Measurements from ENCODE around the gene KCNK10. TPM values are rescaled to one million over a fixed set of nuclear protein-coding genes. Genes with fewer than 3 reads are reported as not detected.

Gene KCNK10
- total RNA-seq, result 18.9 TPM

- peak; percentile 42 for DNase-seq
These were observed at the start of gene KCNK10 for GRCh38 chr14:88323086-88323522. KCNK10 (minus strand) TSS chr14:88323269; CDS start chr14:88322798, 471 bp downstream.

GRCh38 chr14:88369496-88369895, 46.4 kb upstream of the KCNK10 start:
- DNase-seq, result no peak

DNA sequence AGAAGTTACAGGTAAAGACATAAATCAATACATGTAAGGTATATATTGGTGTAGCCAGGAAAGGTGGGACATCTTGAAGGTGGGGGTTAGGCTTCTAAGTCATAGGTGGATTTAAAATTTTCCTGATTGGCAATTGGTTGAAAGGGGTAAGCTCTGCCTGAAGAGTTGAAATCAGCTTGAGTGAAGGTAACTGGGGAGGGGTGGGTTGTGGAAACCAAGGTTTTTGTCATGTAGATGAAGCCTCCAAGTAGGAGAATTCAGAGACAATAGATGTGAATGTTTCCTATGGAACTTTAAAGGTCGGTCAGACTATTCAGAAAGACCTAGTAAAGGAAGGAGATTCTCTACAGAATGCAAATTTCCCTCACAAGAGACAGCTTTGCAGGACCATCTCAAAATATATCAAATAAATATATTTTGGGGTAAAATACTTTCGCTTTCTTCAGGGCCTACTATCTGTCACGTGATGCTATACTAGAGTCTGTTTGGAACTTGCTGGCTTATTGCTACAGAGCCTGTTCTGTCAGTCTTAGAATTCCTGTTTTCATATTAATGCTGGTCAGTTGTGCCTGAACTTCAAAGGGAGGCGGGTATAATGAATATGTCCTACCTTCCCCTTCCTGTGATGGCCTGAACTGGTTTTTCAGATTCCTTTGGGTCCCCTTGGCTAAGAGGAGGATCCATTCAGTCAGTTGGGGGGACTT, 41.8 kb upstream of the KCNK10 start:
- DNase-seq, result no peak

DNA sequence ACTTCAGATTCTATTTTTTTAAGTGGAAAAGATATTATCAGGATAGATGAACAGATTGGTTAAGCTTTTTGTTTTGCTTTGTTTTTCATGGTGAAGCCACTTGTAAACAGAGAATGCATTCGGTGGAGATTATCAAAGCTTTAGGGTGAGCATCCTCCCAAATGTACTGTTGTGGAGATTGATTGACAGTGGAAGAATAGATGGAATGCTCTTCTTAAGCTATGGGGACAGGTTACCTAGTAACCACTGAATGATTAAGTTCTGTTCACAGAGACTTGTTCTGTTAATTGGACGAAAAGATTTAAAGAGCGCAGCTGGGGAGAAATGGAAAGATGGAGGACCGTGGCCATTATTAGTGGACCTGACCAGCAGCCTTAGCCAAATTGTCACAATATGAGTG, 40.6 kb upstream of the KCNK10 start:
- DNase-seq, result no peak

DNA sequence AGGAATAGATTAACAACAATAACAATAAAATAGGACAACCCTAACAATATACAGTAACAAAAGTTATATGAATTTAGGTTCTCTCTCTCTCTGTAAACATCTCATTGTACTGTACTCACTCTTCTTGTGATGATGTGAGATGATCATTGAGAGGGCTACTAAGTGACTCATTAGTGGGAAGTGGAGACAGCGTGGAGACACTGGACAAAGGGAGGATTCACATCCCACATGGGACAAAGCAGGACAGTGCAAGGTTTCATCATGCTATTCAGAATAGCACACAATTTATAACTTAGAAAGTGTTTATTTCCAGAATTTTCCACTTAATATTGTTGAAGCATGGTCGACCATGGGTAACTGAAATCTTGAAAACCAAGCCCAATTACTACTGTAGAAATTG, 36.4 kb upstream of the KCNK10 start:
- DNase-seq, result no peak

DNA sequence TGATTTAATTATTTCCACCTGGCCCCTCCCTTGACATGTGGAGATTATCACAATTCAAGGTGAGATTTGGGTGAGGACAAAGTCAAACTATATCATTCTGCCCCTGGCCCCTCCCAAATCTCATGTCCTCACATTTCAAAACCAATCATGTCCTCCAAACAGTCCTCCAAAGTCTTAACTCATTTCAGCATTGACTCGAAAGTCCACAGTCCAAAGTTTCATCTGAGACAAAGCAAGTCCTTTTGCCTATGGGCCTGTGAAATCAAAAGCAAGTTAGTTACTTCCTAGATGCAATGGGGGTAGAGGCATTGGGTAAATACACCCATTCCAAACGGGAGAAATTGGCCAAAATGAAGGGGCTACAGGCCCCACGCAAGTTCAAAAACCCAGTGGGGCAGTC, 31.3 kb upstream of the KCNK10 start:
- DNase-seq, result no peak

GRCh38 chr14:88352698-88353097, 29.6 kb upstream of the KCNK10 start:
- DNase-seq, result no peak

GRCh38 chr14:88351966-88352691, 29.1 kb upstream of the KCNK10 start:
- no peak for DNase-seq

DNA sequence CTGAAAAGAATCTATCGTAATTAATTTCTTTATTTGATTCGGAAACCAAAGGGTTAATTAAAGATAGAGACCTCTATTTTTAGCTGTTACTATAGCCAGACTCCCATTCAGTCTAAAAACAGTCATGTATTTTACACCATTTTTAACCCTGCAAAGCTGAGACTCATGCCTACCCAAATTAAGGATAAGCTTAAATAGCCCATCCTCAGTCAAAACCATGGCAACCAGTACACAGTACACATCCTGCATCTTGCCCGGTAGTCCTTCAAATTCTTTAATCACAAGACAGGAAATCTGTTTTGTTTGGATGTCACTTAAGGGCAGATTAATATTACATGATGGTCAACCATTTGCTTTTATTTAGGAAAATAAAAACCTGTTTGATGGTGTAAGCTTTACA, 25.5 kb upstream of the KCNK10 start:
- no peak for DNase-seq

DNA sequence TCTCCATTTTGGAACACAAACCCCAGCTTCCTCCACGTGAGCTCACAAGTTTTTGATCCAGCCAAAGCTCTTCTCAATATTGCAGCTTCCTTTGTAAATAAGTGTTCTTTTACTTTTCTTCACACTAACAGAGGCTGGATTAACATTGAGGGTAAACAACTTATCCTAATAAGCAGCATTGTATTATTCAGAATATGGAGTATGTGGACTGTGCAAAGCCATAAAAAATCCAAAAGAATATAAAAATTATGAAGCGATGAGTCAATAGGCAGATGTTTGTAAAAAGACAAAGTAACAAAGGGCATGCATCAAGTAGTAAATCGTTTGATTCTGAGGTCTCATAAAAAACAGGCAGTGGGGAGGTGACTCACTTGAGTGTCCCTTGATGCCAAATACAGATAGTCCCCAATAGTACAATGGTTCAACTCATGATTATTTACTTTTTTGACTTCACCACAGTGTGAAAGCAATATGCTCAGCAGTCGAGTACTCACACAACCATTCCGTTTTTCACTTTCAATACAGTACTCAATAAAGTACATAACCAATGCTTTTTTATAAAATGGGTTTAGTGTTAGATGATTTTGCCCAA, 23.1 kb upstream of the KCNK10 start:
- DNase-seq, result no peak

GRCh38 chr14:88342980-88343379, 19.9 kb upstream of the KCNK10 start:
- DNase-seq, result no peak

GRCh38 chr14:88340357-88340756, 17.3 kb upstream of the KCNK10 start:
- no peak for DNase-seq

DNA sequence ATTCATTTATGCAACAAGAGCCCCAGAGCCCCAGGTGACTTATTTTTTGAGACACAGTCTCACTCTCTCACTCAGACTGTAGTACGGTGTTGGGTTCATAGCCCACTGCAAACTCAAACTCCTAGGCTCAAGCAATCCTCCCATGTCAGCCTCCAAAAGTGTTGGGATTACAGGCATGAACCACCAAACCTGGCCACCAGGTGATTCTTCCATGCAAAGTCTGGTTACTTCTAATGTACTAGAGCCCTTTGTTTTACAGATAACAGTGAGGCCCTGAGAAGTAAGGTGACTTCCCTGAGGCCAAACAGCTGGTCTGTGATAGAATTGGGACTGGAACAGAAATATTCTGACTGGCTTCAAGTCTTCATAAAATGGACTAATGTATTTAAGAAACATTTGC, 10.0 kb upstream of the KCNK10 start:
- DNase-seq, result no peak

- DNase-seq, result no peak
These were observed 4.4 kb upstream of the KCNK10 start for GRCh38 chr14:88327497-88327896.

DNA sequence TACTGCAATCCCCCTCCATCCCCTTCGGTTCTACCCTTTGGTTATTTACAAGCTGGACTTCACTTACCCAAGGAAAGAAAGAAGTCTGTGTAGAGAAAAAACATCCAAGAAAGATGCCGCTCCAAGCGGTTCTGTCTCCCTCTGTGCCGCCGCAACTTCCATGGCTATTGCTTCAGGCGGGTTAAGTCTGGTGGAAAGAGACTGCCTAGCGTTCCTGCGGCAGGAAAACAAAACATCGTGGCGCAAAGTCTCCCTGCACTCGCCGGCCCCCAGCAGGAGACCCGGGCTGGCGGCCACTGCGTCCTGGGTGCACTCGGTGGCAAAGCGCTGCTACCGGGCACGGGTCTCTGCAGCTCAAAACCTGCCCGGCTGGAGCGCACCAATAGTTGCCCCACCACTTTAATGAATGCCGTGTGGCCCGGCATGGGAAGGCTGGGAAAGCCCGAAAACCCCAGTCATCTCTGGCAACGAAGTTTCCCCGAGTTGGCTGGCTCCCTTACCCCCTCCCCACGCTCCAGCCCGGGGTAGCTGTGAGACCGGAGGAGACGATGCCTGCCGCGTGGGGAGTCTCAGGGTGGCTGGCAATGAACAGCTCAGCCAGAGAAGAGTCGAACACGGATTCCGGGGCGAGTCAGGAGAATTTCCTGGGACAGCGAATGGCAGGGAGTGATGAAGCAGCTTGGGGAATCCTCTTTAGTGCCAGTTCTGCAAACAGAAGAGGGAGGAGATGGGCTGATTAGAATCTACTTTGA, 3.5 kb upstream of the KCNK10 start:
- no peak for DNase-seq

GRCh38 chr14:88325883-88326282, 2.8 kb upstream of the KCNK10 start:
- no peak for DNase-seq

GRCh38 chr14:88324930-88325329, 1.9 kb upstream of the KCNK10 start:
- DNase-seq, result no peak

DNA sequence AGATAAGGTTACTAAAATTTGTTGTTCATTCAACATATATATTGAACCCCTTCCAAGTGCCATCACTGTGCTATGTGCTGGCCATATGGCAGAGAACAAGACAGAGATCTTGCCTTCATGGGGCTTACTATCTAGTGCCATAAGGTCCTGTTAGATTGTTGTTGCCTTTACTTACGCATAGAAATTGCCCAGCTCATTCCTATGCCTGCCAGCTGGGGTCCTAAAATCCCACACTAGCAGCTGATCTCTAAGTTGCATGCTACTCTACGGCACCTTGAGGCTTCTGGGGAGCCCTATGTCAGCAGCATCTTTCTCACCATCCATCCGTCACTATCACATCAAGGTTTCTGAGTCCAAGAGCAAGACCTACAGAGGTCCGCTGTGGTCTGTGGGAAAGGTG, 1.4 kb upstream of the KCNK10 start:
- DNase-seq, result no peak

DNA sequence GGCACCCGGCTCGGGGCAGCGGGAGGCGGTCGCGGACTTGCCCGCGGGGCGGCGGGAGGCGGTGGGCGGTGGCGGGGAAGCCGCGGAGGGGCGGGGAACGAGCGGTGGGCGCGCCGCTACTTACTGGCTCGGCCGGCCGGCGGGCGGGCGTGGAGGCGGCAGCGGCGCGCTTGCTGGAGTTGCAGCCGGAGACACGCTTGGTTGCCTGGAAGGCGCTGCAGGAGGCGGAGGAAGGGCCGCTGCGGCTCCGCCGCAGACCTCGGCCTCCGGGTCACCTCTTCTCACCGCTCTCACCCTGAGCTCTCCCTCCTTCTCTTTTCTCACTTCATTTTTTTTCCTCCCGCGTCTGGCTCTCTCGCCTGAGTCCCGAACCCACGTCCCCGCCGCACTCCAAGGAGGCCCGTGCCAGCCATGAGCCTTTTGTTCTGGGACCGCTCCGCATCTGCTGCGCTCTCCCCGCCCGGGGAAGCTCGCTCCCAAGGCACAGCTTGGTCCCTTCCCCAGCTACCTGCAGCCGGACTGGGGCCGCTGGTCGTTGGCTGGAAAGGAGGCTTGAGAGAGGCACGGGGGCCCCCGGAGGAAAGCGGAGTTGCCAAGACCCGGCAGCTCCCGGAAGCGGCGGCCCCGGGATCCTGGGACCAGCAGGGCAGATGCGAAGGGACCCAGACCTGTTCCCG, 592 bp upstream of the KCNK10 start:
- peak; percentile 42 for DNase-seq

GRCh38 chr14:88322504-88323085, 474 bp downstream of the KCNK10 start:
- peak; percentile 41 for DNase-seq

DNA sequence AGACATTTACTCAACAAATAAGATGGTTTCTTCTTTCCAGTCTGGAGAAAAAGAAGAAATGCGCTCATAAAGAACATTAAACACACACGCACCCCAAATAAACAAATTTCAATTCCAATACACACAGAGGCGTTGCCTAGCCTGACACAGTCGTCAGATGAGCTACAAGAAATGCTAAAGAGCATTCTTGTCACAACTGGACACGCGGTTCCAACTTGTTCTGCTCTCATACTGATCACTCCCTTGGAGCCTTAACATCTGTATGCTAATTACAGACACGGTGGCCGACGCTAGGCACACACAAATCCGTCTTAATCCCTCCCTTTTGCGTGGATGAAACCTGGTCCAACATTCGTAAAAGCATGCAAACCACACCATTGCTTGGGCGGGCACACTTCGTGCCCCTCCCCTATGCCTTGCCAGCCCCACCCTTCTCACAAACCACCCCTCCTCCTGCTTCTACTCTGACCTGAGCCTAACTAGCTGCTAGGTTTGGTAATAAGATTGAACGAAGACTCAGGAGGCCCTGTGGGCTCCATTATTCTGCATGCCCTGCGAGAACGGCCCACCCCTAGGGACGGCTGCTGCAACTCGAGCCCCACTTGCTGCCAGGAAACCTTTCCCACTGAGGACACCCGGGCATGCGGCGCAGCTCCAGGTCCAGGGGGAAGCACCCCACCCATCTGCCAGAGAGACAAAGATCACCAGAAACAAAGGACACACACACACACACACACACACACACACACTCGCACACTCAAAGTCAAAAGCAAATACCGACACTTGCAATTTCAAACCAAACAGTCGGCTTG, 1.2 kb downstream of the KCNK10 start:
- peak; percentile 36 for DNase-seq
